ENCODE data around the gene SIGLEC14.
"Not testable (repeated sequence)": the region's sequence is repeated elsewhere in the genome, so short reads cannot be mapped to it uniquely, and the experiment has no call there.

SIGLEC14 gene

GRCh38 chr19:51646730-51647129, at the start of gene SIGLEC14:
Gene SIGLEC14, minus strand, starts transcription at chr19:51646825. Its CDS starts 66 bp downstream, at chr19:51646759.
- DNase-seq (ENCODE audit: low read depth), result not testable (repeated sequence)

GRCh38 chr19:51695702-51696315, 49.2 kb upstream of the SIGLEC14 start:
- DNase-seq (ENCODE audit: low read depth), result no peak

- no peak for DNase-seq (ENCODE audit: low read depth)
Observed at GRCh38 chr19:51695088-51695487, 48.5 kb upstream of the SIGLEC14 start.

GRCh38 chr19:51694318-51695085, 47.9 kb upstream of the SIGLEC14 start:
- DNase-seq (ENCODE audit: low read depth), result no peak

GRCh38 chr19:51693819-51694218, 47.2 kb upstream of the SIGLEC14 start:
- no peak for DNase-seq (ENCODE audit: low read depth)

- DNase-seq (ENCODE audit: low read depth), result no peak
Observed at GRCh38 chr19:51693260-51693659, 46.6 kb upstream of the SIGLEC14 start, which contains the start of gene SPACA6. Gene SPACA6, plus strand, starts transcription at chr19:51693330. Its CDS starts 197 bp downstream, at chr19:51693527.

- no peak for DNase-seq (ENCODE audit: low read depth)
Observed at GRCh38 chr19:51692468-51692867, 45.8 kb upstream of the SIGLEC14 start.

- DNase-seq (ENCODE audit: low read depth), result no peak
Observed at GRCh38 chr19:51691584-51692428, 45.2 kb upstream of the SIGLEC14 start.

- no peak for DNase-seq (ENCODE audit: low read depth)
Observed at GRCh38 chr19:51691074-51691583, 44.5 kb upstream of the SIGLEC14 start.

GRCh38 chr19:51690454-51691073, 43.9 kb upstream of the SIGLEC14 start:
- DNase-seq (ENCODE audit: low read depth), result peak; percentile 63

- DNase-seq (ENCODE audit: low read depth), result no peak
Observed at GRCh38 chr19:51689751-51690453, 43.3 kb upstream of the SIGLEC14 start.

- DNase-seq (ENCODE audit: low read depth), result no peak
Observed at GRCh38 chr19:51688671-51689571, 42.3 kb upstream of the SIGLEC14 start.

GRCh38 chr19:51687791-51688670, 41.4 kb upstream of the SIGLEC14 start:
- no peak for DNase-seq (ENCODE audit: low read depth)

GRCh38 chr19:51686171-51686570, 39.5 kb upstream of the SIGLEC14 start:
- no peak for DNase-seq (ENCODE audit: low read depth)

- no peak for DNase-seq (ENCODE audit: low read depth)
Observed at GRCh38 chr19:51681286-51681941, 34.8 kb upstream of the SIGLEC14 start.

- no peak for DNase-seq (ENCODE audit: low read depth)
Observed at GRCh38 chr19:51680474-51680873, 33.8 kb upstream of the SIGLEC14 start.

- DNase-seq (ENCODE audit: low read depth), result no peak
Observed at GRCh38 chr19:51676566-51677083, 30.0 kb upstream of the SIGLEC14 start.

- DNase-seq (ENCODE audit: low read depth), result not testable (repeated sequence)
Observed at GRCh38 chr19:51675911-51676565, 29.4 kb upstream of the SIGLEC14 start.
